ENCODE data around the gene DHX38.

Gene DHX38

GRCh38 chr16:72108353-72109102 is 14.9 kb downstream of the DHX38 start:
- TF ChIP-seq GATA3 (IDR thresholded peaks at IDR 0.05; ENCODE audit: low read depth, low read length): no peak
- no peak for TF ChIP-seq GATA2 (IDR thresholded peaks at IDR 0.05; ENCODE audit: low read depth, low read length)

- TF ChIP-seq GATA3 (IDR thresholded peaks at IDR 0.05; ENCODE audit: low read depth, low read length) (no peak), GATA2 (IDR thresholded peaks at IDR 0.05; ENCODE audit: low read depth, low read length) (no peak)
Measured at GRCh38 chr16:72109300-72109699, 15.7 kb downstream of the DHX38 start.

- TF ChIP-seq GATA3 (IDR thresholded peaks at IDR 0.05; ENCODE audit: low read depth, low read length) (no peak), GATA2 (IDR thresholded peaks at IDR 0.05; ENCODE audit: low read depth, low read length) (no peak)
Measured at GRCh38 chr16:72109966-72110530, 16.4 kb downstream of the DHX38 start.

GRCh38 chr16:72110662-72111615 is 17.3 kb downstream of the DHX38 start:
- TF ChIP-seq GATA3 (IDR thresholded peaks at IDR 0.05; ENCODE audit: low read depth, low read length) (no peak), GATA2 (IDR thresholded peaks at IDR 0.05; ENCODE audit: low read depth, low read length) (no peak)

GRCh38 chr16:72111657-72112451 is 18.2 kb downstream of the DHX38 start:
- TF ChIP-seq GATA3 (IDR thresholded peaks at IDR 0.05; ENCODE audit: low read depth, low read length) (no peak), GATA2 (IDR thresholded peaks at IDR 0.05; ENCODE audit: low read depth, low read length) (no peak)

GRCh38 chr16:72112452-72112792 is 18.8 kb downstream of the DHX38 start:
- TF ChIP-seq GATA2 (IDR thresholded peaks at IDR 0.05; ENCODE audit: low read depth, low read length) (no peak), GATA3 (IDR thresholded peaks at IDR 0.05; ENCODE audit: low read depth, low read length) (no peak)

GRCh38 chr16:72112906-72113615 is 19.4 kb downstream of the DHX38 start:
- TF ChIP-seq GATA2 (IDR thresholded peaks at IDR 0.05; ENCODE audit: low read depth, low read length) (no peak), GATA3 (IDR thresholded peaks at IDR 0.05; ENCODE audit: low read depth, low read length) (no peak)

GRCh38 chr16:72113616-72113945 is 19.9 kb downstream of the DHX38 start:
- TF ChIP-seq GATA2 (IDR thresholded peaks at IDR 0.05; ENCODE audit: low read depth, low read length): no peak
- TF ChIP-seq GATA3 (IDR thresholded peaks at IDR 0.05; ENCODE audit: low read depth, low read length): no peak

- TF ChIP-seq GATA3 (IDR thresholded peaks at IDR 0.05; ENCODE audit: low read depth, low read length): no peak
- TF ChIP-seq GATA2 (IDR thresholded peaks at IDR 0.05; ENCODE audit: low read depth, low read length): no peak
Measured at GRCh38 chr16:72120026-72120425, 26.4 kb downstream of the DHX38 start.

- TF ChIP-seq GATA3 (IDR thresholded peaks at IDR 0.05; ENCODE audit: low read depth, low read length) (no peak), GATA2 (IDR thresholded peaks at IDR 0.05; ENCODE audit: low read depth, low read length) (no peak)
Measured at GRCh38 chr16:72122308-72122707, 28.7 kb downstream of the DHX38 start.

GRCh38 chr16:72122916-72123315 is 29.3 kb downstream of the DHX38 start:
- no peak for TF ChIP-seq GATA2 (IDR thresholded peaks at IDR 0.05; ENCODE audit: low read depth, low read length)
- TF ChIP-seq GATA3 (IDR thresholded peaks at IDR 0.05; ENCODE audit: low read depth, low read length): no peak

- no peak for TF ChIP-seq GATA2 (IDR thresholded peaks at IDR 0.05; ENCODE audit: low read depth, low read length)
- no peak for TF ChIP-seq GATA3 (IDR thresholded peaks at IDR 0.05; ENCODE audit: low read depth, low read length)
Measured at GRCh38 chr16:72123426-72123825, 29.8 kb downstream of the DHX38 start.

GRCh38 chr16:72124148-72124547 is 30.5 kb downstream of the DHX38 start:
- no peak for TF ChIP-seq GATA2 (IDR thresholded peaks at IDR 0.05; ENCODE audit: low read depth, low read length)
- TF ChIP-seq GATA3 (IDR thresholded peaks at IDR 0.05; ENCODE audit: low read depth, low read length): no peak

All from SH-SY5Y (cell line).